OCI-LY1 (cell line): ENCODE results near the gene DENND1B.
"Not testable (repeated sequence)": the region's sequence is repeated elsewhere in the genome, so short reads cannot be mapped to it uniquely, and the experiment has no call there.

Experiments used
- H2AFZ ChIP-seq: fragments of 200-600 bp; sonication (generic), shearing (Covaris generic); 2 replicates; pipeline ENCODE4 v1.6.0; 2014; ENCODE audit warnings: antibody characterized with exemption, mild to moderate bottlenecking, low read length
- H3F3A ChIP-seq: fragments of 200-600 bp; sonication (generic), shearing (Covaris generic); 2 replicates; pipeline ENCODE4 v1.6.0; 2014; ENCODE audit warnings: mild to moderate bottlenecking, antibody characterized with exemption, low read length, moderate library complexity; ENCODE audit not compliant: insufficient read depth
- H3K27ac ChIP-seq: fragments of 200-600 bp; sonication (generic); 2 replicates; pipeline ENCODE4 v1.5.1; 2014; ENCODE audit warnings: low read length, mixed run types, mild to moderate bottlenecking, low read depth; ENCODE audit not compliant: poor library complexity, severe bottlenecking
- H3K27me3 ChIP-seq: fragments of 200-600 bp; sonication (generic); 2 replicates; pipeline ENCODE4 v1.6.0; 2014; ENCODE audit warnings: antibody characterized with exemption, mild to moderate bottlenecking, low read length, moderate library complexity; ENCODE audit not compliant: insufficient read depth
- H3K36me3 ChIP-seq: fragments of 200-600 bp; sonication (generic); 2 replicates; pipeline ENCODE4 v1.6.1; 2014; ENCODE audit warnings: mild to moderate bottlenecking, antibody characterized with exemption, low read length, moderate library complexity, mixed read lengths; ENCODE audit not compliant: insufficient read depth
- H3K4me1 ChIP-seq: fragments of 200-600 bp; sonication (generic); 2 replicates; pipeline ENCODE4 v1.5.1; 2014; ENCODE audit warnings: mild to moderate bottlenecking, low read length, moderate library complexity; ENCODE audit not compliant: insufficient read depth, severe bottlenecking
- H3K4me2 ChIP-seq: fragments of 200-600 bp; sonication (generic), shearing (Covaris generic); 2 replicates; pipeline ENCODE4 v1.6.1; 2014; ENCODE audit warnings: low read length
- H3K4me3 ChIP-seq: fragments of 200-600 bp; sonication (generic); 2 replicates; pipeline ENCODE4 v1.5.1; 2014; ENCODE audit warnings: low read length, low read depth, mild to moderate bottlenecking, mixed read lengths; ENCODE audit not compliant: poor library complexity, severe bottlenecking
- H3K79me2 ChIP-seq: fragments of 200-600 bp; shearing (Covaris generic); 2 replicates; pipeline ENCODE4 v1.6.1; 2016; ENCODE audit warnings: mixed run types, low read length, mixed read lengths; ENCODE audit not compliant: insufficient read depth
- H3K9ac ChIP-seq: fragments of 200-600 bp; sonication (generic), shearing (Covaris generic); 2 replicates; pipeline ENCODE4 v1.6.1; 2014; ENCODE audit warnings: mild to moderate bottlenecking, low read length, mixed read lengths
- H3K9me2 ChIP-seq: fragments of 200-600 bp; sonication (generic), shearing (Covaris generic); 2 replicates; pipeline ENCODE4 v1.6.1; 2014; ENCODE audit warnings: low read depth, mild to moderate bottlenecking, low read length, mixed read lengths
- H3K9me3 ChIP-seq: fragments of 200-600 bp; shearing (Covaris generic); 2 replicates; pipeline ENCODE4 v1.6.1; 2014; ENCODE audit warnings: low read length, mixed read lengths
- H4K20me1 ChIP-seq: fragments of 200-600 bp; sonication (generic), shearing (Covaris generic); 2 replicates; pipeline ENCODE4 v1.6.0; 2016; ENCODE audit warnings: mild to moderate bottlenecking, low read length; ENCODE audit not compliant: insufficient read depth
- CTCF ChIP-seq: fragments of 200-600 bp; sonication (generic), shearing (Covaris generic); IDR thresholded peaks from 2 replicates; pipeline ENCODE4 v1.5.1; 2017; ENCODE audit warnings: mild to moderate bottlenecking, antibody characterized with exemption, low read length, moderate library complexity, mixed read lengths
- EZH2 ChIP-seq: fragments of 200-600 bp; sonication (generic), shearing (Covaris generic); IDR thresholded peaks from 2 replicates; pipeline ENCODE4 v1.8.0; 2017; ENCODE audit warnings: borderline replicate concordance, mixed run types, mild to moderate bottlenecking, antibody characterized with exemption, low read length, moderate library complexity, mixed read lengths

Gene DENND1B

GRCh38 chr1:197496722-197497121, 278.6 kb downstream of the DENND1B start:
- H3K9me3 ChIP-seq = no peaks in the 10 kb centered on the region
- no peaks in the 10 kb centered on the region for H3K9me2 ChIP-seq
- H3K79me2 ChIP-seq = no peaks in the 10 kb centered on the region
- H3K27me3 ChIP-seq = no peaks in the 10 kb centered on the region
- H3K9ac ChIP-seq = no peak overlapping the region
- no peak overlapping the region for H3K4me2 ChIP-seq
- H3K27ac ChIP-seq = no peak overlapping the region
- no peaks in the 10 kb centered on the region for H4K20me1 ChIP-seq
- H2AFZ ChIP-seq = no peak overlapping the region
- no peak for TF ChIP-seq CTCF
- H3F3A ChIP-seq = no peaks in the 10 kb centered on the region
- H3K36me3 ChIP-seq = no peaks in the 10 kb centered on the region
- H3K4me1 ChIP-seq = no peaks in the 10 kb centered on the region
- H3K4me3 ChIP-seq = no peak overlapping the region

- H3K27me3 ChIP-seq, H3K36me3 ChIP-seq: not testable (repeated sequence)
These were observed 283.8 kb downstream of the DENND1B start for GRCh38 chr1:197491505-197491904.

DNA sequence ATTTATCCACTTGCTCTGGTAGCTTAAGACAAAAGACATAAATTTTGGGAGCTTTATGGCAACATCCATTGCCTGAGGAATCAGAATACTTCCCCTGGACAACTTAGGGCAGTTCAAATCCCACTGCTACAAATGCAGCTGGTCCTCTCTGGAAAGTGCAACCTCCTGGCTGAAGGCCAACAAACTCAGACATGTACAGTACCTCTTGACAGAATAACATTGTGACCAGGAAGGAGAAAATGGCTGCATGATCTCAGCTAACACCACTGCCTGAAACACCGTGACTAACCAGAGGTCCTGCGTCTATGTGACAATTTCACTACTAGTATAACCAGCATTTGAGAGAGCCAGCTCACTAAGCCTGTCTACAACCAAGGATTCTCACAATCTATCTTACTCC, 288.3 kb downstream of the DENND1B start:
- no peaks in the 10 kb centered on the region for H3K79me2 ChIP-seq

More at GRCh38 chr1:197491505-197491904, 283.8 kb downstream of the DENND1B start:
- H4K20me1 ChIP-seq, H3K4me3 ChIP-seq, H3K9me3 ChIP-seq, H3K4me1 ChIP-seq, H3K9ac ChIP-seq, H3K27ac ChIP-seq, H3K4me2 ChIP-seq, H3F3A ChIP-seq, H3K79me2 ChIP-seq, H3K9me2 ChIP-seq, H2AFZ ChIP-seq: not testable (repeated sequence)

DNA sequence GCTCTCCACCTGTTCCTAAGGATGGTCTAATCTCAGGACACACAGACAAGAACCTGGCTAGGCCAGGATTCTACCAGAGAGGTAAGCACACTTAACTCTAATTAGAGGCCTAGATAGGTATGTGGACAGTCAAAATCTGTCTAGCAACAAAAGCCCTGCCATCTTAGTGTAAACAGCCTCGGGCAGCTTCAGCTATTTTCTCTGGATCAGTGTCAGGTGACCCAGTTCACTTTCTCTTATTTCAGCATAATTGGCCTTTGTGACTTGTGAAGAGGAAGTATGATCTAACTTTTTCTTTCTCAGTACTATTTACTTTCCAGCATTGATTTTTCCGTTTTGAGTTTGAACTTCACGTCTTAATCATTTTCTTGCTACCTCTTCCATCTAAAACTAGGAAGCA, 289.5 kb downstream of the DENND1B start:
- Histone ChIP-seq H3K4me1 (no peaks in the 10 kb centered on the region), H3K4me2 (no peak overlapping the region), H3K27me3 (no peaks in the 10 kb centered on the region), H4K20me1 (no peaks in the 10 kb centered on the region), H3K4me3 (no peak overlapping the region), H3K36me3 (no peaks in the 10 kb centered on the region), H3K79me2 (no peaks in the 10 kb centered on the region), H2AFZ (no peak overlapping the region), H3K9me3 (no peaks in the 10 kb centered on the region), H3K9ac (no peak overlapping the region), H3F3A (no peaks in the 10 kb centered on the region; the same call in 1 of the 2 replicates), H3K27ac (no peak overlapping the region), H3K9me2 (no peaks in the 10 kb centered on the region)
- no peak for TF ChIP-seq EZH2
- no peak for TF ChIP-seq CTCF

More for the DNA sequence above, 288.3 kb downstream of the DENND1B start:
- Histone ChIP-seq H3K4me3 (no peak overlapping the region), H3K9me2 (no peaks in the 10 kb centered on the region), H3F3A (no peaks in the 10 kb centered on the region; the same call in 1 of the 2 replicates), H3K9ac (no peak overlapping the region), H3K4me1 (no peaks in the 10 kb centered on the region), H4K20me1 (no peaks in the 10 kb centered on the region), H3K27me3 (no peaks in the 10 kb centered on the region), H3K9me3 (no peaks in the 10 kb centered on the region), H2AFZ (no peak overlapping the region), H3K4me2 (no peak overlapping the region), H3K27ac (no peak overlapping the region), H3K36me3 (no peaks in the 10 kb centered on the region)
- TF ChIP-seq CTCF (no peak), EZH2 (no peak)
